HEK293 (cell line): ENCODE measurements around the gene CACNB2.

Source experiments
- CTCF ChIA-PET: fragments of 350-600 bp; formaldehyde crosslinking; extraction: SDS; loops from one replicate; lab custom pipeline; 2021; ENCODE audit warnings: antibody characterized with exemption; lab: Yijun Ruan, JAX
- POLR2A ChIA-PET: fragments of 300-600 bp; formaldehyde crosslinking; extraction: SDS; loops from one replicate; lab custom pipeline; 2020; ENCODE audit warnings: antibody characterized with exemption, inconsistent platforms; lab: Yijun Ruan, JAX
- H3K27ac ChIP-seq: fragments of 200-500 bp; sonication (Bioruptor generic); 2 replicates; pipeline ENCODE4 v1.5.1; 2014; ENCODE audit warnings: low read depth, low read length, control low read depth, inconsistent platforms; ENCODE audit errors: extremely low read depth
- H3K36me3 ChIP-seq, 2 experiments: fragments of 200-500 bp in 1 of 2; sonication (Bioruptor generic) in 1 of 2; 1 replicate in 1 of 2; 2 replicates in 1 of 2; pipeline ENCODE4 v1.5.1; 2014 to 2017; ENCODE audit warnings: inconsistent platforms in 2 of 2, low read length in 2 of 2; ENCODE audit not compliant: control insufficient read depth in 2 of 2, insufficient read depth in 1 of 2
- H3K4me1 ChIP-seq: fragments of 200-500 bp; sonication (Bioruptor generic); 2 replicates; pipeline ENCODE4 v1.5.1; 2014; ENCODE audit warnings: mild to moderate bottlenecking, low read length, inconsistent platforms; ENCODE audit not compliant: control insufficient read depth, insufficient read depth
- H3K4me3 ChIP-seq: 2 replicates; pipeline ENCODE4 v1.5.1; 2011; ENCODE audit warnings: low read depth, mild to moderate bottlenecking, control low read depth, low read length, moderate library complexity
- H3K9me3 ChIP-seq: fragments of 200-500 bp; sonication (Bioruptor generic); 2 replicates; pipeline ENCODE4 v1.5.1; 2014; ENCODE audit warnings: low read depth, low read length, inconsistent platforms; ENCODE audit not compliant: control insufficient read depth, insufficient read depth
- ATF2 ChIP-seq: fragments of 450-650 bp; formaldehyde crosslinking; IDR thresholded peaks from 2 replicates; pipeline ENCODE4 v1.5.1; 2016; ENCODE audit warnings: missing biosample characterization, missing genetic modification characterization, low read depth
- HIC1 ChIP-seq: fragments of 450-650 bp; formaldehyde crosslinking; IDR thresholded peaks from 2 replicates; pipeline ENCODE4 v1.5.1; 2016; ENCODE audit warnings: missing biosample characterization, missing genetic modification characterization
- HOXA7 ChIP-seq: sonication (generic); formaldehyde crosslinking; IDR thresholded peaks from 2 replicates; pipeline ENCODE4 v1.8.1; 2022; ENCODE audit warnings: missing genetic modification reagents, borderline replicate concordance
- HOXD13 ChIP-seq: sonication (generic); formaldehyde crosslinking; IDR thresholded peaks from 2 replicates; pipeline ENCODE4 v1.8.0; 2022; ENCODE audit warnings: missing genetic modification reagents, borderline replicate concordance
- PRDM2 ChIP-seq: fragments of 450-650 bp; formaldehyde crosslinking; IDR thresholded peaks from 2 replicates; pipeline ENCODE4 v1.5.1; 2016; ENCODE audit warnings: missing biosample characterization, missing genetic modification characterization, borderline replicate concordance
- PRDM6 ChIP-seq: fragments of 450-650 bp; formaldehyde crosslinking; IDR thresholded peaks from 2 replicates; pipeline ENCODE4 v1.5.1; 2017; ENCODE audit warnings: missing biosample characterization, missing genetic modification characterization
- SP7 ChIP-seq: fragments of 450-650 bp; formaldehyde crosslinking; IDR thresholded peaks from 2 replicates; pipeline ENCODE4 v1.5.1; 2016; ENCODE audit warnings: missing biosample characterization, missing genetic modification characterization
- ZBTB6 ChIP-seq: fragments of 450-650 bp; formaldehyde crosslinking; IDR thresholded peaks from 2 replicates; pipeline ENCODE4 v1.5.1; 2017; ENCODE audit warnings: missing biosample characterization, missing genetic modification characterization
- ZBTB7A ChIP-seq: fragments of 450-650 bp; formaldehyde crosslinking; IDR thresholded peaks from 2 replicates; pipeline ENCODE4 v1.5.1; 2016; ENCODE audit warnings: low read depth, missing biosample characterization, missing genetic modification characterization
- ZNF114 ChIP-seq: fragments of 450-650 bp; formaldehyde crosslinking; IDR thresholded peaks from 2 replicates; pipeline ENCODE4 v1.5.0; 2017; ENCODE audit warnings: missing biosample characterization, missing genetic modification characterization
- ZNF132 ChIP-seq: fragments of 450-650 bp; formaldehyde crosslinking; IDR thresholded peaks from 2 replicates; pipeline ENCODE4 v1.5.1; 2017; ENCODE audit warnings: missing biosample characterization, missing genetic modification characterization, borderline replicate concordance
- ZNF292 ChIP-seq: fragments of 450-650 bp; formaldehyde crosslinking; IDR thresholded peaks from 2 replicates; pipeline ENCODE4 v1.5.1; 2016; ENCODE audit warnings: low read depth, missing biosample characterization, missing genetic modification characterization, borderline replicate concordance
- ZNF324 ChIP-seq: fragments of 450-650 bp; formaldehyde crosslinking; IDR thresholded peaks from 2 replicates; pipeline ENCODE4 v1.5.1; 2016; ENCODE audit warnings: missing biosample characterization, missing genetic modification characterization
- ZNF530 ChIP-seq: fragments of 450-650 bp; formaldehyde crosslinking; IDR thresholded peaks from 2 replicates; pipeline ENCODE4 v1.5.1; 2016; ENCODE audit warnings: low read depth, missing biosample characterization, missing genetic modification characterization
- ZNF555 ChIP-seq: fragments of 450-650 bp; formaldehyde crosslinking; conservative IDR thresholded peaks from 2 replicates; pipeline ENCODE4 v1.5.1; 2017; ENCODE audit warnings: missing biosample characterization, mild to moderate bottlenecking, missing genetic modification characterization, inconsistent platforms
- ZNF600 ChIP-seq: fragments of 450-650 bp; formaldehyde crosslinking; IDR thresholded peaks from 2 replicates; pipeline ENCODE4 v1.5.1; 2016; ENCODE audit warnings: missing biosample characterization, missing genetic modification characterization
- ZNF629 ChIP-seq: fragments of 450-650 bp; formaldehyde crosslinking; IDR thresholded peaks from 2 replicates; pipeline ENCODE4 v1.5.1; 2017; ENCODE audit warnings: missing biosample characterization, missing genetic modification characterization
- ZNF639 ChIP-seq: fragments of 450-650 bp; formaldehyde crosslinking; IDR thresholded peaks from 2 replicates; pipeline ENCODE4 v1.5.1; 2016; ENCODE audit warnings: missing biosample characterization, missing genetic modification characterization
- ZNF654 ChIP-seq: fragments of 450-650 bp; formaldehyde crosslinking; IDR thresholded peaks from 2 replicates; pipeline ENCODE4 v1.5.1; 2016; ENCODE audit warnings: low read depth, missing biosample characterization, missing genetic modification characterization
- ZNF664 ChIP-seq: fragments of 450-650 bp; formaldehyde crosslinking; IDR thresholded peaks from 2 replicates; pipeline ENCODE4 v1.5.1; 2016; ENCODE audit warnings: missing biosample characterization, missing genetic modification characterization

CACNB2 gene

GRCh38 chr10:18159557-18159956 lies 19.3 kb downstream of the CACNB2 start:
- ChIA-PET POLR2A (no interaction called here), CTCF (no interaction called here)
- H3K27ac ChIP-seq = no peak overlapping the region
- H3K36me3 ChIP-seq = peaks cover 0 to 3% of the 10 kb centered on the region in 2 experiments; a peak in 1 of 3 replicates
- H3K4me1 ChIP-seq = no peaks in the 10 kb centered on the region
- H3K4me3 ChIP-seq = no peak overlapping the region
- TF ChIP-seq ZNF132 (tag by site-specific recombination) (no peak), ZNF292 (tag by site-specific recombination) (no peak), ZBTB6 (tag by site-specific recombination) (no peak), ZNF555 (tag by site-specific recombination) (no peak), HOXD13 (CRISPR knock-in tag) (no peak), ZNF530 (no peak), ZNF664 (tag by site-specific recombination) (no peak), ZNF654 (tag by site-specific recombination) (no peak), ZNF324 (no peak), PRDM2 (tag by site-specific recombination) (no peak)
- no peaks in the 10 kb centered on the region for H3K9me3 ChIP-seq

- H3K9me3 ChIP-seq = no peaks in the 10 kb centered on the region
- H3K4me3 ChIP-seq = no peak overlapping the region
- no peaks in the 10 kb centered on the region for H3K4me1 ChIP-seq
- CTCF ChIA-PET = no interaction called here
- TF ChIP-seq HIC1 (tag by site-specific recombination) (0 out of 2 replicates have a peak, but pooled peaks have one; percentile 13), SP7 (tag by site-specific recombination) (peak; percentile 89), ZNF629 (tag by site-specific recombination) (peak; percentile 72), ZNF600 (tag by site-specific recombination) (0 out of 2 replicates have a peak, but pooled peaks have one; percentile 46), ZNF114 (tag by site-specific recombination) (no peak), ATF2 (tag by site-specific recombination) (peak; percentile 43; the same call in 1 of the 2 replicates), ZBTB7A (tag by site-specific recombination) (no peak), ZNF639 (tag by site-specific recombination) (0 out of 2 replicates have a peak, but pooled peaks have one; percentile 18), HOXA7 (CRISPR knock-in tag) (no peak), PRDM6 (peak; percentile 54; the same call in 1 of the 2 replicates)
- POLR2A ChIA-PET = no interaction called here
- no peak overlapping the region for H3K27ac ChIP-seq
- no peaks in the 10 kb centered on the region for H3K36me3 ChIP-seq
These were observed 21.9 kb downstream of the CACNB2 start for GRCh38 chr10:18162021-18162627.
